Measurements from ENCODE around the gene TRIM16. TPM values are rescaled to one million over a fixed set of nuclear protein-coding genes. Genes with fewer than 3 reads are reported as not detected.
"Not testable (repeated sequence)": the region's sequence is repeated elsewhere in the genome, so short reads cannot be mapped to it uniquely, and the experiment has no call there.

TRIM16 gene
- polyA plus RNA-seq, 1 donor (not counting 4 experiments of a cell fraction or from before 2014, with no cell fraction given), result 62.3 TPM

GRCh38 chr17:15657868-15658267 is 26.2 kb downstream of the TRIM16 start:
- Histone ChIP-seq H3K9ac (ENCODE audit: control insufficient read depth, extremely low read depth, insufficient read depth, low read length) (peak overlapping the region; percentile 43), H2AFZ (ENCODE audit: control insufficient read depth, low read length) (no peak overlapping the region), H4K20me1 (ENCODE audit: control insufficient read depth, extremely low read depth, insufficient read depth, low read length) (no peaks in the 10 kb centered on the region), H3K36me3 (ENCODE audit: control insufficient read depth in 2 of 2, extremely low read depth in 1 of 2, insufficient read depth in 2 of 2, low read length in 2 of 2) (peaks cover 0 to 3% of the 10 kb centered on the region in 2 experiments), H3K4me1 (ENCODE audit: control insufficient read depth, extremely low read depth, insufficient read depth, low read length) (peaks cover 49% of the 10 kb centered on the region), H3K4me3 (ENCODE audit: control insufficient read depth in 2 of 3, extremely low read depth in 1 of 3, insufficient read depth in 2 of 3, low read depth in 1 of 3, low read length in 3 of 3) (peak overlapping the region in 2 of 3 experiments; percentile 34), H3K4me2 (ENCODE audit: control insufficient read depth, extremely low read depth, insufficient read depth, low read depth, low read length) (peak overlapping the region; percentile 72), H3K9me1 (ENCODE audit: control insufficient read depth, extremely low read depth, insufficient read depth, low read length) (no peaks in the 10 kb centered on the region), H3K27ac (ENCODE audit: control insufficient read depth, insufficient read depth, low read length) (peak overlapping the region; percentile 90), H3K79me2 (ENCODE audit: control insufficient read depth, insufficient read depth, low read length) (no peaks in the 10 kb centered on the region), H3K9me3 (ENCODE audit: control insufficient read depth, low read depth, low read length) (no peaks in the 10 kb centered on the region), H3K27me3 (ENCODE audit: control insufficient read depth, extremely low read depth, insufficient read depth, low read length) (no peaks in the 10 kb centered on the region)
- dilution Hi-C loops (cut with MboI; ENCODE audit: extremely low pct_ligation_motif_present, low sequenced_read_pairs), result no loop called here
- TF ChIP-seq CTCF (optimal IDR thresholded peaks at IDR 0.05 in 1 of 3, IDR thresholded peaks at IDR 0.05 in 1 of 3, conservative IDR thresholded peaks at IDR 0.05 in 1 of 3; ENCODE audit: extremely low read depth in 1 of 3, insufficient read depth in 2 of 3, low read length in 3 of 3) (no peak), EZH2 (IDR thresholded peaks at IDR 0.05; ENCODE audit: low read length) (no peak)
- DNase-seq (ENCODE audit: low read depth, low spot score) (peak; percentile 86), FAIRE-seq (peak; percentile 95)

DNA sequence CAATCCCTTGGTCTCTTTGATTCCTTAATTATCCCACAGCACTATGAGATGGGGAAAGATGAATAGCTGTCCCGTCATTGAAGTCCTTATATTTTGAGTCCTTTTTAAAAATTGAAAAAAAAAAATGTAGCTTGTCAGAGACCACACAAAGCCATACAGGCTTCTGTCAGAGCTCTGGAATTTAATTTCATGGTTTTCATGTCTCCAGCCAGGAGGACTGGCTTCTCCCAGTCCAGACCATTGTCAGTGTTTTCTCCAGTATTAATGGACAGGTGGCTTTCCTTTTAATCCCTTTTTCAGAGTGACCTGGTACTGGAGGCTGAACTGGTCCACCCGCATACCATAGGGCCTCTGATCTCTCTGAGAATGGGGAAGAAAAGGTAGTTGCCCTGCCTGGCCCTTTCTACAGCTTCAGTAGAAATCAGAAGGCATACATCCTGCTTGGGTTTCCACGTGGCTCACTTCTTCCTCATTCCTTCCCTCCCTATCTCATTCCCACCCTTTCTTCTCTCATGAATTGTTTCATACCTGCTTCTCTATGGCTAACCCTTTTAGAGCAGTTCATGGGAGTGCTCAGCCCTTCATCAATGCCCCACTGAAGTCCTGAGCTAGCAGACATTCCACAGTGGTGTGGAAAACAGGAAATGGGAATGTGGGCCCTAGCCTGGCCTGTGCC is 29.1 kb downstream of the TRIM16 start:
- Histone ChIP-seq H2AFZ (ENCODE audit: control insufficient read depth, low read length) (peak overlapping the region; percentile 52), H3K27me3 (ENCODE audit: control insufficient read depth, extremely low read depth, insufficient read depth, low read length) (no peaks in the 10 kb centered on the region), H3K4me3 (ENCODE audit: control insufficient read depth in 2 of 3, extremely low read depth in 1 of 3, insufficient read depth in 2 of 3, low read depth in 1 of 3, low read length in 3 of 3) (no peak overlapping the region), H3K36me3 (ENCODE audit: control insufficient read depth in 2 of 2, extremely low read depth in 1 of 2, insufficient read depth in 2 of 2, low read length in 2 of 2) (peaks cover 0 to 3% of the 10 kb centered on the region in 2 experiments), H3K9me1 (ENCODE audit: control insufficient read depth, extremely low read depth, insufficient read depth, low read length) (no peaks in the 10 kb centered on the region), H3K9ac (ENCODE audit: control insufficient read depth, extremely low read depth, insufficient read depth, low read length) (no peak overlapping the region), H3K4me1 (ENCODE audit: control insufficient read depth, extremely low read depth, insufficient read depth, low read length) (peaks cover 44% of the 10 kb centered on the region), H3K9me3 (ENCODE audit: control insufficient read depth, low read depth, low read length) (no peaks in the 10 kb centered on the region), H3K4me2 (ENCODE audit: control insufficient read depth, extremely low read depth, insufficient read depth, low read depth, low read length) (no peak overlapping the region), H3K79me2 (ENCODE audit: control insufficient read depth, insufficient read depth, low read length) (peaks cover 15% of the 10 kb centered on the region), H4K20me1 (ENCODE audit: control insufficient read depth, extremely low read depth, insufficient read depth, low read length) (no peaks in the 10 kb centered on the region), H3K27ac (ENCODE audit: control insufficient read depth, insufficient read depth, low read length) (peak overlapping the region; percentile 25)
- no peak for TF ChIP-seq EZH2 (IDR thresholded peaks at IDR 0.05; ENCODE audit: low read length)
- dilution Hi-C loops (cut with MboI; ENCODE audit: extremely low pct_ligation_motif_present, low sequenced_read_pairs), result no loop called here
- FAIRE-seq, result peak; percentile 52
- DNase-seq (ENCODE audit: low read depth, low spot score), result no peak

DNA sequence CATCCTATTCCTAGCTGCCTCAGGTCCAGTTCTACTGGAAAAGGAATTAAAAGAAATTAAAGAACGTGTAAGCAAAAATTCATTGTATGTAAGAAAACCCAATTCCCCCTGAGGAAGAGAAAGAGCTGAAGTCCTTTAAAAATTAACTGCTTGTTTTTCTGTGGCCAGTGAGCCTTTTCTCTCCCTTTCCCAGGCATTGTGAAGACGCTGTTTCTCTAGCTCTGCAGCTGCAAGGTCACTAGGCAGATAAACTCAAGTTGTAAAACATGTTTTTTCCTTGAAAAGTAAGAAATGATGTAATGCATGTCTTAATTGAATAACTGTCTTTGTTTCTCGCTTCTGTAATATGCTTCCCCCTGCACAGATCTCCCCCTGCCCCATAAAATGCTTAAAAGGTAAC is 29.7 kb downstream of the TRIM16 start:
- H3K4me3 ChIP-seq (ENCODE audit: control insufficient read depth in 2 of 3, extremely low read depth in 1 of 3, insufficient read depth in 2 of 3, low read depth in 1 of 3, low read length in 3 of 3); H2AFZ ChIP-seq (ENCODE audit: control insufficient read depth, low read length): not testable (repeated sequence)
- peaks cover 42% of the 10 kb centered on the region for H3K4me1 ChIP-seq (ENCODE audit: control insufficient read depth, extremely low read depth, insufficient read depth, low read length)

More for the DNA sequence above, 29.7 kb downstream of the TRIM16 start:
- H3K4me2 ChIP-seq (ENCODE audit: control insufficient read depth, extremely low read depth, insufficient read depth, low read depth, low read length); H3K9ac ChIP-seq (ENCODE audit: control insufficient read depth, extremely low read depth, insufficient read depth, low read length); FAIRE-seq; DNase-seq (ENCODE audit: low read depth, low spot score); H4K20me1 ChIP-seq (ENCODE audit: control insufficient read depth, extremely low read depth, insufficient read depth, low read length); H3K9me3 ChIP-seq (ENCODE audit: control insufficient read depth, low read depth, low read length); dilution Hi-C loops (cut with MboI; ENCODE audit: extremely low pct_ligation_motif_present, low sequenced_read_pairs); H3K9me1 ChIP-seq (ENCODE audit: control insufficient read depth, extremely low read depth, insufficient read depth, low read length); H3K27ac ChIP-seq (ENCODE audit: control insufficient read depth, insufficient read depth, low read length); H3K36me3 ChIP-seq (ENCODE audit: control insufficient read depth in 2 of 2, extremely low read depth in 1 of 2, insufficient read depth in 2 of 2, low read length in 2 of 2); H3K27me3 ChIP-seq (ENCODE audit: control insufficient read depth, extremely low read depth, insufficient read depth, low read length): not testable (repeated sequence)
- H3K79me2 ChIP-seq (ENCODE audit: control insufficient read depth, insufficient read depth, low read length), result peaks cover 22% of the 10 kb centered on the region

Measured in keratinocyte (primary cell).